GM12878 (cell line): ENCODE data around the gene NTRK1.

ENCODE experiments used
- BHLHE40 ChIP-seq, 2 experiments: fragments of 450-650 bp in 1 of 2; IDR thresholded peaks; 2 replicates each; pipeline ENCODE4 v1.6.1; 2011 to 2017; ENCODE audit warnings: low read depth in 2 of 2, borderline replicate concordance in 1 of 2, improper control_type of control experiment in 1 of 2, low read length in 1 of 2, mild to moderate bottlenecking in 1 of 2
- ESRRA ChIP-seq: IDR thresholded peaks from 2 replicates; pipeline ENCODE4 v1.6.1; 2012; ENCODE audit warnings: mild to moderate bottlenecking, low read length, improper control_type of control experiment
- EZH2 ChIP-seq: IDR thresholded peaks from 2 replicates; pipeline ENCODE4 v1.6.1; 2012; ENCODE audit warnings: low read depth, mild to moderate bottlenecking, control low read depth, inconsistent platforms, low read length, borderline replicate concordance; ENCODE audit not compliant: control insufficient read depth
- NFYB ChIP-seq: IDR thresholded peaks from 2 replicates; pipeline ENCODE4 v1.6.1; 2011; ENCODE audit warnings: low read depth, mild to moderate bottlenecking, low read length, improper control_type of control experiment, moderate library complexity; ENCODE audit not compliant: insufficient read depth
- POLR2A ChIP-seq: IDR thresholded peaks from 2 replicates; pipeline ENCODE4 v1.6.1; 2011; ENCODE audit warnings: low read depth, mild to moderate bottlenecking, low read length
- RBBP5 ChIP-seq: fragments of 200-600 bp; sonication (generic); conservative IDR thresholded peaks from 2 replicates; pipeline ENCODE4 v1.6.1; 2016
- RCOR1 ChIP-seq: conservative IDR thresholded peaks from 2 replicates; pipeline ENCODE4 v1.6.1; 2012; ENCODE audit warnings: low read depth, low read length, improper control_type of control experiment
- TBL1XR1 ChIP-seq: IDR thresholded peaks from 2 replicates; pipeline ENCODE4 v1.6.1; 2012; ENCODE audit warnings: low read depth, low read length, improper control_type of control experiment
- USF1 ChIP-seq: IDR thresholded peaks from 2 replicates; pipeline ENCODE4 v1.6.1; 2011; ENCODE audit warnings: borderline replicate concordance, low read depth, mild to moderate bottlenecking, moderate library complexity, mixed read lengths, low read length; ENCODE audit not compliant: insufficient read depth; ENCODE audit errors: extremely low read length
- ZNF274 ChIP-seq: IDR thresholded peaks from one replicate; pipeline ENCODE4 v1.8.0; 2011; ENCODE audit not compliant: insufficient read length, insufficient read depth
- TF ChIP-seq, protein P1 (sequence below), 3 experiments: IDR thresholded peaks in 2 of 3; conservative IDR thresholded peaks in 1 of 3; 2 replicates each; pipeline ENCODE4 v1.5.1; 2011; ENCODE audit warnings: low read depth in 3 of 3, low read length in 3 of 3, mild to moderate bottlenecking in 3 of 3, control low read depth in 2 of 3, moderate library complexity in 2 of 3, inconsistent platforms in 1 of 3, mixed read lengths in 1 of 3; ENCODE audit not compliant: control insufficient read depth in 2 of 3, insufficient read depth in 1 of 3; ENCODE audit errors: extremely low read depth in 1 of 3

DNA sequence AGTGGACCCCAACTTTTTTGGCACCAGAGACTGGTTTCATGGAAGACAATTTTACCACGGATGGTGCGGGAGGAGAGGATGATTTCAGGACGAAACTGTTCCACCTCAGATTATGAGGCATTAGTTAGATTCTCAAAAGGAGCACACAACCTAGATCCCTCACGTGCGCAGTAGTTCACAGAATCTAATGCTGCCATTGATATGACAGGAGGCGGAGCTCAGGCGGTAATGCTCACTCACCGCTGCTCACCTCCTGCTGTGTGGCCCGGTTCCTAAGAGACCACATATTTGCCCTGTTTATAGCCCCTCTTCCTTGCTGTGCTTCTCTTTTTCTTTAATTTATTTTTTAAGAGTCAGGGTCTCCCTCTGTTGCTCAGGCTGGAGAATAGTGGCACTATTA is 4.6 kb downstream of the NTRK1 start:
- TF ChIP-seq ESRRA (no peak), EZH2 (no peak), USF1 (no peak), RCOR1 (no peak), ZNF274 (no peak), NFYB (no peak), RBBP5 (no peak), POLR2A (no peak), TBL1XR1 (no peak), BHLHE40 (IDR thresholded peaks at IDR 0.05; ENCODE audit: borderline replicate concordance in 1 of 2, low read depth in 2 of 2, low read length in 1 of 2) (no peak)
- TF ChIP-seq, protein P1, sequence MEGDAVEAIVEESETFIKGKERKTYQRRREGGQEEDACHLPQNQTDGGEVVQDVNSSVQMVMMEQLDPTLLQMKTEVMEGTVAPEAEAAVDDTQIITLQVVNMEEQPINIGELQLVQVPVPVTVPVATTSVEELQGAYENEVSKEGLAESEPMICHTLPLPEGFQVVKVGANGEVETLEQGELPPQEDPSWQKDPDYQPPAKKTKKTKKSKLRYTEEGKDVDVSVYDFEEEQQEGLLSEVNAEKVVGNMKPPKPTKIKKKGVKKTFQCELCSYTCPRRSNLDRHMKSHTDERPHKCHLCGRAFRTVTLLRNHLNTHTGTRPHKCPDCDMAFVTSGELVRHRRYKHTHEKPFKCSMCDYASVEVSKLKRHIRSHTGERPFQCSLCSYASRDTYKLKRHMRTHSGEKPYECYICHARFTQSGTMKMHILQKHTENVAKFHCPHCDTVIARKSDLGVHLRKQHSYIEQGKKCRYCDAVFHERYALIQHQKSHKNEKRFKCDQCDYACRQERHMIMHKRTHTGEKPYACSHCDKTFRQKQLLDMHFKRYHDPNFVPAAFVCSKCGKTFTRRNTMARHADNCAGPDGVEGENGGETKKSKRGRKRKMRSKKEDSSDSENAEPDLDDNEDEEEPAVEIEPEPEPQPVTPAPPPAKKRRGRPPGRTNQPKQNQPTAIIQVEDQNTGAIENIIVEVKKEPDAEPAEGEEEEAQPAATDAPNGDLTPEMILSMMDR (IDR thresholded peaks at IDR 0.05 in 2 of 3, conservative IDR thresholded peaks at IDR 0.05 in 1 of 3; ENCODE audit: control insufficient read depth in 2 of 3, extremely low read depth in 1 of 3, insufficient read depth in 1 of 3, low read depth in 3 of 3, low read length in 3 of 3), result no peak
